ENCODE results near the gene SPOCD1.

Gene SPOCD1

DNA sequence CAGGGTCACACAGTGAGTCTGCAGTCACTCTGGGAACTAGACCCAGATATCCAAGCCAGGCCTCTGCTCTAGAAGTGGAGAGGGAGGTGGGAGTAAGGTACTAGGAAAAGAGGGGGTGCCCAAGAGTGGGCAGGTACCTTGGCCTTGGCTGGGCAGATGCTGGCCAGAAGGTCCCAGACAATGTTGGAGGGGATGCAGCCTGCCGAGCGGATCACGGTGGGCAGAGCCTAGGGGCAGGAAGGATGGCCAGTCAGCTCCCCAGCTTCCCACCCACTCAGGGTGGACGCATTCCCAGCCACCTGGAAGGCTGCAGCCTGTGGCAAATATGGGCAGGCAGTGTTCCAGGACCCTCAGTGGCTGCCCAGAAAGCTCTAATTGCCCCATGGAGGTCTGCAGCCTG lies 23.3 kb downstream of the SPOCD1 start:
- H3K36me3 ChIP-seq (ENCODE audit: control insufficient read depth, insufficient read depth, low read length): no peaks in the 10 kb centered on the region
- DNase-seq (ENCODE audit: extremely low read depth, insufficient read length): no peak
- TF ChIP-seq, protein P1, sequence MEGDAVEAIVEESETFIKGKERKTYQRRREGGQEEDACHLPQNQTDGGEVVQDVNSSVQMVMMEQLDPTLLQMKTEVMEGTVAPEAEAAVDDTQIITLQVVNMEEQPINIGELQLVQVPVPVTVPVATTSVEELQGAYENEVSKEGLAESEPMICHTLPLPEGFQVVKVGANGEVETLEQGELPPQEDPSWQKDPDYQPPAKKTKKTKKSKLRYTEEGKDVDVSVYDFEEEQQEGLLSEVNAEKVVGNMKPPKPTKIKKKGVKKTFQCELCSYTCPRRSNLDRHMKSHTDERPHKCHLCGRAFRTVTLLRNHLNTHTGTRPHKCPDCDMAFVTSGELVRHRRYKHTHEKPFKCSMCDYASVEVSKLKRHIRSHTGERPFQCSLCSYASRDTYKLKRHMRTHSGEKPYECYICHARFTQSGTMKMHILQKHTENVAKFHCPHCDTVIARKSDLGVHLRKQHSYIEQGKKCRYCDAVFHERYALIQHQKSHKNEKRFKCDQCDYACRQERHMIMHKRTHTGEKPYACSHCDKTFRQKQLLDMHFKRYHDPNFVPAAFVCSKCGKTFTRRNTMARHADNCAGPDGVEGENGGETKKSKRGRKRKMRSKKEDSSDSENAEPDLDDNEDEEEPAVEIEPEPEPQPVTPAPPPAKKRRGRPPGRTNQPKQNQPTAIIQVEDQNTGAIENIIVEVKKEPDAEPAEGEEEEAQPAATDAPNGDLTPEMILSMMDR (IDR thresholded peaks at IDR 0.05; ENCODE audit: insufficient read depth, low read length, poor library complexity, severe bottlenecking): no peak
- no peak overlapping the region for H3K4me3 ChIP-seq (replicated peaks; ENCODE audit: low read depth, low read length)
- H3K27me3 ChIP-seq (replicated peaks; ENCODE audit: control insufficient read depth, insufficient read depth, low read length): peaks cover 1% of the 10 kb centered on the region

DNA sequence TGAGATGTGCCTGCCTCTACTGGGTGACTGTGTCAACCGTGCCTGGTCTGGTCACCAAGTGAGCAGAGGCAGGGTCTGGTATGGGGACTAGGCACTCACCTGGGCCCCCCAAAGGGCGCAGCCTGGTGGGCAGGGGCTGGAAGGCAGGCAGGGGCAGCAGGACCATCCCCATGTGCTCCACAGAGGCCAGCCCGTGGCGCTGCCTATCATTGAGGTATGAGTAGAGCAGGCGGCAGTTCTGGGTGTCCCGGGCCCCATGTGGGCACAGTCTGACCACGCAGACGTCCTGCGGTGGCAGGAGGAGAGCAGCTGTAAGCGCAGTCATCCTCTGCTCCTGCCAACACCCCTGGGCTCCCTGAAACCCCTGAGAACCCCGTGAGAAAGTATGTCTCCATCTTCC lies 23.7 kb downstream of the SPOCD1 start:
- Histone ChIP-seq H3K27me3 (replicated peaks; ENCODE audit: control insufficient read depth, insufficient read depth, low read length) (peaks cover 1% of the 10 kb centered on the region), H3K4me3 (replicated peaks; ENCODE audit: low read depth, low read length) (no peak overlapping the region), H3K36me3 (ENCODE audit: control insufficient read depth, insufficient read depth, low read length) (no peaks in the 10 kb centered on the region)
- TF ChIP-seq, protein P1 (IDR thresholded peaks at IDR 0.05; ENCODE audit: insufficient read depth, low read length, poor library complexity, severe bottlenecking): no peak
- no peak for DNase-seq (ENCODE audit: extremely low read depth, insufficient read length)

DNA sequence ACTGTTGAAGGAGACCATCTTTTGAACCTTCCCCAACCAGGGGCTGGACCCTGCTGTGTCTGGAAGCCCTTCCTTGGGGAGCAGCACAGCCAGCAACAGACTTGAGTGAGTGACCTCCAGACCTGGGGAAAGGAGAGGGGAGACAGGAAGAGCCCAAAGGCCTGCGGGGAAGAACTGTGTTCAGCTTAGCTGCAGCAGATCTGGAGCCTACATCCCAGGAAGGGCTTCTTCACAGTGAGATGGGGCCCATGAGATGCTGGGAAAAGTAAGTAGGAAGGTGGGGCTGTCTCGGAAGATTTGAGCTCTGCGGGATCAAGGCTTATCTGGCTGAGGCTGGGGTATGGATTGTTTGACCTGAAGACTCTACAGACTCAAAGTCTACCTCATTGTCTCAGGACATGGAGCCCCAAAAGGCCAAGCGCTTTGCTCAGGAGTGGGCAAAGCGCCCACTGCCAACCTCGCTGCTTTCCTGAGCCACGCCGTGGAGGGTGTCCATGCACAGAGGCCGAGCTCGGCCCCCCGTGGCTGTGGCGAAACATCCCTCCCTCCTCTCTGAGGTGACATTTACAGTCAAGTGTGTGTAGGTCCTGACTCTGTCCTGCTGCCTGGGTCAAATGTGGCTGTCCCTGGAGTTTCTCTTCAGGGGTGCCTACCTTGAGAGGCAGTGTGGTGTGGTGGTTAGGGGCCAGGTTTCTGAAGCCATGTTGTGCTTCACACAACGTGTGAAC lies 24.5 kb downstream of the SPOCD1 start:
- DNase-seq (ENCODE audit: extremely low read depth, insufficient read length): no peak
- H3K36me3 ChIP-seq (ENCODE audit: control insufficient read depth, insufficient read depth, low read length): no peaks in the 10 kb centered on the region
- H3K4me3 ChIP-seq (replicated peaks; ENCODE audit: low read depth, low read length): no peak overlapping the region
- peaks cover 1% of the 10 kb centered on the region for H3K27me3 ChIP-seq (replicated peaks; ENCODE audit: control insufficient read depth, insufficient read depth, low read length)
- TF ChIP-seq, protein P1 (IDR thresholded peaks at IDR 0.05; ENCODE audit: insufficient read depth, low read length, poor library complexity, severe bottlenecking): no peak

DNA sequence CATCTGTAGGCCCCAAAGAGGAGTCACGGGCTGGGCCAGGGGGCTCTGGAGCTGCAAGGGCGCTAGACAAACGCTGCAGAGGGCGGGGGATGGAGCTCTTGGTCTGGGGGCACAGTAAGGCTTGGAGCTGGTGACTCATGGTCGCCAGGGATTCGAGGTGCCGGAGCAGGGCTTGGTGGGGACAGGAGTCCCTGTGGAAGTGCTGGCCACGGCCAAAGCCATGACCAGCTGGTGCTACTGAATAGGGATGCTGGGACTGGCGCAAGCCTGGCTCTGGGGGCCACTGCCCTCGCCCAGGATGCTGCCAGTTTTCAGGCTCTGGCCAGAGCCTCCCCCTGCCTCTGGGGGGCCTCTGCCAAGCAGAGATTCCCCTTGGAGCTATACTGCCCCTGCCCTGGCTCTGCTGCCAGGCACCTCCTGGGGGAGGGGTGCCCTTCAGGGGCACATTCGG lies 25.2 kb downstream of the SPOCD1 start:
- Histone ChIP-seq H3K27me3 (replicated peaks; ENCODE audit: control insufficient read depth, insufficient read depth, low read length) (no peaks in the 10 kb centered on the region), H3K4me3 (replicated peaks; ENCODE audit: low read depth, low read length) (no peak overlapping the region), H3K36me3 (ENCODE audit: control insufficient read depth, insufficient read depth, low read length) (no peaks in the 10 kb centered on the region)
- TF ChIP-seq, protein P1 (IDR thresholded peaks at IDR 0.05; ENCODE audit: insufficient read depth, low read length, poor library complexity, severe bottlenecking): no peak
- no peak for DNase-seq (ENCODE audit: extremely low read depth, insufficient read length)

DNA sequence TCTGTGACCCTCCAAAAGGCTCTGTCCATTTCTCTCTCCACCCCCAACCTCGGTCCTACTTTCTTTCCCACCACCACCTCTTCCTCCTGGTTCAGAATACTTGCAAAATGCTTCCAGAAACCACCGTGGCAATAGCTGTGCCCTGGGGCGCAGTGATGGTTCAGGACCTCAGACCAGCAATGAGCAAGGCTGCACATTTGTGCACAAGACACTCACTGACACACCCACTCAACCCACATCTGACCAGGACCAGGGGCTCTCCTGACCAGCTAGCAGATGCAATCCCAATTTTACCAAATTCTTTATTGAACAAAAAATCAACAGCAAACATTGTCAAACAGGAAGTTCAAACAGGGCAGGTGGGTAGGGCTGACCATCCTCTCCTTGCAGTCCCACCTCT lies 25.7 kb downstream of the SPOCD1 start:
- no peak overlapping the region for H3K4me3 ChIP-seq (replicated peaks; ENCODE audit: low read depth, low read length)
- H3K36me3 ChIP-seq (ENCODE audit: control insufficient read depth, insufficient read depth, low read length): no peaks in the 10 kb centered on the region
- no peaks in the 10 kb centered on the region for H3K27me3 ChIP-seq (replicated peaks; ENCODE audit: control insufficient read depth, insufficient read depth, low read length)
- TF ChIP-seq, protein P1 (IDR thresholded peaks at IDR 0.05; ENCODE audit: insufficient read depth, low read length, poor library complexity, severe bottlenecking): no peak
- DNase-seq (ENCODE audit: extremely low read depth, insufficient read length): no peak

Data from GM06990 (cell line).